ENCODE results near the gene OR2H1.

Gene OR2H1

GRCh38 chr6:29451471-29452193 lies 5.3 kb upstream of the OR2H1 start:
- H3K9me3 ChIP-seq (ENCODE audit: control insufficient read depth in 1 of 2, low read length in 2 of 2) = peaks cover 0 to 2% of the 10 kb centered on the region in 2 donors
- no peaks in the 10 kb centered on the region for H3K27me3 ChIP-seq (ENCODE audit: low read depth, low read length)
- H3K36me3 ChIP-seq (ENCODE audit: control insufficient read depth in 1 of 2, insufficient read depth in 2 of 2, low read length in 2 of 2) = no peaks in the 10 kb centered on the region
- no peak overlapping the region for H3K27ac ChIP-seq (ENCODE audit: low read length)
- no peaks in the 10 kb centered on the region for H3K4me1 ChIP-seq (ENCODE audit: control insufficient read depth in 1 of 2, insufficient read depth in 2 of 2, low read length in 2 of 2)
- no peak overlapping the region for H3K4me3 ChIP-seq (ENCODE audit: low read depth in 1 of 2, low read length in 2 of 2)

- no peaks in the 10 kb centered on the region for H3K36me3 ChIP-seq (ENCODE audit: control insufficient read depth in 1 of 2, insufficient read depth in 2 of 2, low read length in 2 of 2)
- H3K27ac ChIP-seq (ENCODE audit: low read length) = no peak overlapping the region
- no peak overlapping the region for H3K4me3 ChIP-seq (ENCODE audit: low read depth in 1 of 2, low read length in 2 of 2)
- H3K4me1 ChIP-seq (ENCODE audit: control insufficient read depth in 1 of 2, insufficient read depth in 2 of 2, low read length in 2 of 2) = no peaks in the 10 kb centered on the region
- H3K27me3 ChIP-seq (ENCODE audit: low read depth, low read length) = no peaks in the 10 kb centered on the region
- no peaks in the 10 kb centered on the region for H3K9me3 ChIP-seq (ENCODE audit: control insufficient read depth in 1 of 2, low read length in 2 of 2)
These were observed 4.3 kb downstream of the OR2H1 start for GRCh38 chr6:29461021-29461814.

DNA sequence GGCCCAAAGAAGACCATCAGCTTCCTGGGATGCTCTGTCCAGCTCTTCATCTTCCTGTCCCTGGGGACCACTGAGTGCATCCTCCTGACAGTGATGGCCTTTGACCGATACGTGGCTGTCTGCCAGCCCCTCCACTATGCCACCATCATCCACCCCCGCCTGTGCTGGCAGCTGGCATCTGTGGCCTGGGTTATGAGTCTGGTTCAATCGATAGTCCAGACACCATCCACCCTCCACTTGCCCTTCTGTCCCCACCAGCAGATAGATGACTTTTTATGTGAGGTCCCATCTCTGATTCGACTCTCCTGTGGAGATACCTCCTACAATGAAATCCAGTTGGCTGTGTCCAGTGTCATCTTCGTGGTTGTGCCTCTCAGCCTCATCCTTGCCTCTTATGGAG lies 5.1 kb downstream of the OR2H1 start:
- no peaks in the 10 kb centered on the region for H3K27me3 ChIP-seq (ENCODE audit: low read depth, low read length)
- no peaks in the 10 kb centered on the region for H3K4me1 ChIP-seq (ENCODE audit: control insufficient read depth in 1 of 2, insufficient read depth in 2 of 2, low read length in 2 of 2)
- no peak overlapping the region for H3K27ac ChIP-seq (ENCODE audit: low read length)
- no peaks in the 10 kb centered on the region for H3K36me3 ChIP-seq (ENCODE audit: control insufficient read depth in 1 of 2, insufficient read depth in 2 of 2, low read length in 2 of 2)
- H3K9me3 ChIP-seq (ENCODE audit: control insufficient read depth in 1 of 2, low read length in 2 of 2) = no peaks in the 10 kb centered on the region
- H3K4me3 ChIP-seq (ENCODE audit: low read depth in 1 of 2, low read length in 2 of 2) = no peak overlapping the region

DNA sequence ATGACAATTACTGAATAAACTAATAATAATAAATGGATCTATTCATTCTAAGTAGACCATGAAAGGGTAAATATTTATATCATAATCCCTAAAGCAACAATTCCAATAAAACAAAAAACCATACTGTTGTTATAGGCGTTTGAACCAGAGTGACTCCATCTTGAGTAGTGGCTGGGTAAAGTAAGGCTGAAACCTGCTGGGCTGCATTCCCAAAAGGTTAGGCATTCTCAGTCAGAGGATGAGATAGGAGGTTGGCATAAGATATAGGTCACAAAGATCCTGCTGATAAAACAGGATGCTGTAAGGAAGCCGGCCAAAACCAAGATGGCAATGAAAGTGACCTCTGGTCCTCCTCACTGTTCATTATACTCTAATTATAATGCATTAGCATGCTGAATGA lies 8.3 kb downstream of the OR2H1 start:
- Histone ChIP-seq H3K4me1 (ENCODE audit: control insufficient read depth in 1 of 2, insufficient read depth in 2 of 2, low read length in 2 of 2) (no peaks in the 10 kb centered on the region), H3K4me3 (ENCODE audit: low read depth in 1 of 2, low read length in 2 of 2) (no peak overlapping the region), H3K27ac (ENCODE audit: low read length) (no peak overlapping the region), H3K9me3 (ENCODE audit: control insufficient read depth in 1 of 2, low read length in 2 of 2) (no peaks in the 10 kb centered on the region), H3K36me3 (ENCODE audit: control insufficient read depth in 1 of 2, insufficient read depth in 2 of 2, low read length in 2 of 2) (no peaks in the 10 kb centered on the region), H3K27me3 (ENCODE audit: low read depth, low read length) (no peaks in the 10 kb centered on the region)

DNA sequence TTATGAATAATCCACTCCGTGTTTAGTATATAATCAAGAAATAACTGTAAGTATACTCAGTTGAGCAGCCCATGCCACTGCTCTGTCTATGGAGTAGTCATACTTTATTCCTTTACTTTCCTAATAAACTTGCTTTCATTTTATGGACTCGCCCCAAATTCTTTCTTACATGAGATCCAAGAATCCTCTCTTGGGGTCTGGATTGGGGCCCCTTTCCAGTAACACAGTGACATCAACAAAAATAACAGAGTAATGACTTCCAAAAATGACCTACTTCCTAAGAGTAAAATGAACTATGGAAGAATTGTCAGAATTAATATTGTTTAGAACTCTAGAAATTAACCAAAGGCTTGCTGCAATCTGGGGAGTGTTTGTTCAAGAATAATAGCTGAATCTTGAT lies 8.8 kb downstream of the OR2H1 start:
- no peak overlapping the region for H3K4me3 ChIP-seq (ENCODE audit: low read depth in 1 of 2, low read length in 2 of 2)
- H3K4me1 ChIP-seq (ENCODE audit: control insufficient read depth in 1 of 2, insufficient read depth in 2 of 2, low read length in 2 of 2) = no peaks in the 10 kb centered on the region
- H3K9me3 ChIP-seq (ENCODE audit: control insufficient read depth in 1 of 2, low read length in 2 of 2) = no peaks in the 10 kb centered on the region

GRCh38 chr6:29466241-29466640 lies 9.3 kb downstream of the OR2H1 start:
- H3K4me3 ChIP-seq (ENCODE audit: low read depth in 1 of 2, low read length in 2 of 2) = no peak overlapping the region
- no peaks in the 10 kb centered on the region for H3K27me3 ChIP-seq (ENCODE audit: low read depth, low read length)
- no peaks in the 10 kb centered on the region for H3K36me3 ChIP-seq (ENCODE audit: control insufficient read depth in 1 of 2, insufficient read depth in 2 of 2, low read length in 2 of 2)

More for the DNA sequence above, 8.8 kb downstream of the OR2H1 start:
- Histone ChIP-seq H3K27me3 (ENCODE audit: low read depth, low read length) (no peaks in the 10 kb centered on the region), H3K27ac (ENCODE audit: low read length) (no peak overlapping the region), H3K36me3 (ENCODE audit: control insufficient read depth in 1 of 2, insufficient read depth in 2 of 2, low read length in 2 of 2) (no peaks in the 10 kb centered on the region)

GRCh38 chr6:29474996-29475395 lies 18.0 kb downstream of the OR2H1 start:
- Histone ChIP-seq H3K27me3 (ENCODE audit: low read depth, low read length) (no peaks in the 10 kb centered on the region), H3K4me1 (ENCODE audit: control insufficient read depth in 1 of 2, insufficient read depth in 2 of 2, low read length in 2 of 2) (no peaks in the 10 kb centered on the region), H3K27ac (ENCODE audit: low read length) (no peak overlapping the region), H3K4me3 (ENCODE audit: low read depth in 1 of 2, low read length in 2 of 2) (no peak overlapping the region), H3K36me3 (ENCODE audit: control insufficient read depth in 1 of 2, insufficient read depth in 2 of 2, low read length in 2 of 2) (no peaks in the 10 kb centered on the region), H3K9me3 (ENCODE audit: control insufficient read depth in 1 of 2, low read length in 2 of 2) (no peaks in the 10 kb centered on the region)

More at GRCh38 chr6:29466241-29466640, 9.3 kb downstream of the OR2H1 start:
- Histone ChIP-seq H3K9me3 (ENCODE audit: control insufficient read depth in 1 of 2, low read length in 2 of 2) (no peaks in the 10 kb centered on the region), H3K4me1 (ENCODE audit: control insufficient read depth in 1 of 2, insufficient read depth in 2 of 2, low read length in 2 of 2) (no peaks in the 10 kb centered on the region), H3K27ac (ENCODE audit: low read length) (no peak overlapping the region)

- no peaks in the 10 kb centered on the region for H3K4me1 ChIP-seq (ENCODE audit: control insufficient read depth in 1 of 2, insufficient read depth in 2 of 2, low read length in 2 of 2)
These were observed 21.0 kb downstream of the OR2H1 start for GRCh38 chr6:29477923-29478450.

GRCh38 chr6:29478740-29479139 lies 21.8 kb downstream of the OR2H1 start:
- Histone ChIP-seq H3K36me3 (ENCODE audit: control insufficient read depth in 1 of 2, insufficient read depth in 2 of 2, low read length in 2 of 2) (no peaks in the 10 kb centered on the region), H3K4me1 (ENCODE audit: control insufficient read depth in 1 of 2, insufficient read depth in 2 of 2, low read length in 2 of 2) (no peaks in the 10 kb centered on the region), H3K9me3 (ENCODE audit: control insufficient read depth in 1 of 2, low read length in 2 of 2) (no peaks in the 10 kb centered on the region)

More at GRCh38 chr6:29477923-29478450, 21.0 kb downstream of the OR2H1 start:
- Histone ChIP-seq H3K4me3 (ENCODE audit: low read depth in 1 of 2, low read length in 2 of 2) (no peak overlapping the region), H3K36me3 (ENCODE audit: control insufficient read depth in 1 of 2, insufficient read depth in 2 of 2, low read length in 2 of 2) (no peaks in the 10 kb centered on the region), H3K27me3 (ENCODE audit: low read depth, low read length) (no peaks in the 10 kb centered on the region), H3K9me3 (ENCODE audit: control insufficient read depth in 1 of 2, low read length in 2 of 2) (no peaks in the 10 kb centered on the region), H3K27ac (ENCODE audit: low read length) (no peak overlapping the region)

GRCh38 chr6:29479560-29479959 lies 22.6 kb downstream of the OR2H1 start:
- H3K36me3 ChIP-seq (ENCODE audit: control insufficient read depth in 1 of 2, insufficient read depth in 2 of 2, low read length in 2 of 2) = no peaks in the 10 kb centered on the region
- H3K4me3 ChIP-seq (ENCODE audit: low read depth in 1 of 2, low read length in 2 of 2) = no peak overlapping the region
- H3K27me3 ChIP-seq (ENCODE audit: low read depth, low read length) = no peaks in the 10 kb centered on the region
- H3K9me3 ChIP-seq (ENCODE audit: control insufficient read depth in 1 of 2, low read length in 2 of 2) = no peaks in the 10 kb centered on the region
- H3K27ac ChIP-seq (ENCODE audit: low read length) = no peak overlapping the region
- no peaks in the 10 kb centered on the region for H3K4me1 ChIP-seq (ENCODE audit: control insufficient read depth in 1 of 2, insufficient read depth in 2 of 2, low read length in 2 of 2)

More at GRCh38 chr6:29478740-29479139, 21.8 kb downstream of the OR2H1 start:
- Histone ChIP-seq H3K27me3 (ENCODE audit: low read depth, low read length) (no peaks in the 10 kb centered on the region), H3K4me3 (ENCODE audit: low read depth in 1 of 2, low read length in 2 of 2) (no peak overlapping the region), H3K27ac (ENCODE audit: low read length) (no peak overlapping the region)

GRCh38 chr6:29483186-29483585 lies 26.2 kb downstream of the OR2H1 start:
- Histone ChIP-seq H3K36me3 (ENCODE audit: control insufficient read depth in 1 of 2, insufficient read depth in 2 of 2, low read length in 2 of 2) (no peaks in the 10 kb centered on the region), H3K4me1 (ENCODE audit: control insufficient read depth in 1 of 2, insufficient read depth in 2 of 2, low read length in 2 of 2) (no peaks in the 10 kb centered on the region), H3K9me3 (ENCODE audit: control insufficient read depth in 1 of 2, low read length in 2 of 2) (no peaks in the 10 kb centered on the region), H3K27ac (ENCODE audit: low read length) (no peak overlapping the region), H3K4me3 (ENCODE audit: low read depth in 1 of 2, low read length in 2 of 2) (no peak overlapping the region), H3K27me3 (ENCODE audit: low read depth, low read length) (no peaks in the 10 kb centered on the region)

All from muscle layer of duodenum (tissue), 2 donors.